HCT116 (cell line): ENCODE measurements around the gene BRD2. TPM values are rescaled to one million over a fixed set of nuclear protein-coding genes. Genes with fewer than 3 reads are reported as not detected.

Experiments used
- ATAC-seq: fragments of 200-7000 bp; cut with Tn5 transposase; 2 replicates; pipeline ENCODE4 v1.9.1; 2020; ENCODE audit warnings: mild to moderate bottlenecking, moderate library complexity
- BruUV-seq: library from RNA; stranded (reverse); fragments of 400-500 nt; replicated peaks from 2 replicates; lab custom pipeline; 2021; lab: Mats Ljungman, UMichigan
- CTCF ChIA-PET: fragments of 300-600 bp; sonication (Branson Sonifier 250); formaldehyde crosslinking; loops from one replicate; lab custom pipeline; 2021; ENCODE audit warnings: antibody characterized with exemption; lab: Charles Lee
- POLR2A ChIA-PET: fragments of 300-600, 350-600 bp; sonication (Branson Sonifier 250); formaldehyde crosslinking; loops from one replicate; lab custom pipeline; 2021; ENCODE audit warnings: antibody characterized with exemption; lab: Charles Lee
- RAD21 ChIA-PET, 2 experiments: fragments of 300-600 bp; sonication (Branson Sonifier 250); formaldehyde crosslinking; loops; one replicate each; lab custom pipeline; 2023; ENCODE audit warnings: low total read pairs in 2 of 2; ENCODE audit not compliant: uncharacterized antibody in 2 of 2, unreplicated experiment in 2 of 2, low non-redundant PET in 1 of 2; lab: Charles Lee
- DNase-seq: peaks from one replicate; pipeline ENCODE4 v3.0.0-alpha.2; 2010; ENCODE audit warnings: low read depth, low spot score
- H2AFZ ChIP-seq: fragments of 200-600 bp; shearing (Covaris generic), sonication (generic); 2 replicates; pipeline ENCODE4 v1.6.1; 2017; ENCODE audit warnings: low read depth, mixed run types, mixed read lengths, antibody characterized with exemption, low read length; ENCODE audit not compliant: poor library complexity, severe bottlenecking
- H3K27ac ChIP-seq: 2 replicates; pipeline ENCODE4 v1.5.1; 2012; ENCODE audit warnings: low read depth, low read length
- H3K27me3 ChIP-seq: fragments of 200-600 bp; sonication (generic); 2 replicates; pipeline ENCODE4 v1.6.1; 2016; ENCODE audit warnings: mixed run types, low read length, mixed read lengths; ENCODE audit not compliant: insufficient read depth
- H3K36me3 ChIP-seq, 2 experiments: fragments of 200-500 bp in 1 of 2; fragments of 200-600 bp in 1 of 2; sonication (Bioruptor generic) in 1 of 2; sonication (generic) in 1 of 2; 2 replicates each; pipeline versions ENCODE4 v1.5.1 to v1.6.1; 2014 to 2016; ENCODE audit warnings: low read length in 2 of 2, inconsistent platforms in 1 of 2, mixed read lengths in 1 of 2, mixed run types in 1 of 2; ENCODE audit not compliant: insufficient read depth in 2 of 2, control insufficient read depth in 1 of 2
- H3K4me1 ChIP-seq, 2 experiments: fragments of 200-600 bp in 1 of 2; sonication (generic) in 1 of 2; 2 replicates each; pipeline versions ENCODE4 v1.5.1 to v1.6.1; 2012 to 2017; ENCODE audit warnings: low read length in 2 of 2, inconsistent platforms in 1 of 2, mild to moderate bottlenecking in 1 of 2, mixed read lengths in 1 of 2, mixed run types in 1 of 2, moderate library complexity in 1 of 2; ENCODE audit not compliant: insufficient read depth in 2 of 2, control insufficient read depth in 1 of 2
- H3K4me2 ChIP-seq: fragments of 200-600 bp; sonication (generic); 2 replicates; pipeline ENCODE4 v1.6.1; 2017; ENCODE audit warnings: mixed run types, low read length, mixed read lengths
- H3K4me3 ChIP-seq, 2 experiments: fragments of 200-600 bp in 1 of 2; sonication (generic) in 1 of 2; replicated peaks in 1 of 2; 2 replicates each; pipeline ENCODE4 v1.5.1; 2011 to 2016; ENCODE audit warnings: low read length in 2 of 2, control low read depth in 1 of 2, low read depth in 1 of 2, mild to moderate bottlenecking in 1 of 2, mixed read lengths in 1 of 2, mixed run types in 1 of 2
- H3K79me2 ChIP-seq: fragments of 200-600 bp; sonication (generic); 2 replicates; pipeline ENCODE4 v1.6.1; 2017; ENCODE audit warnings: mild to moderate bottlenecking, mixed run types, low read length, moderate library complexity, mixed read lengths; ENCODE audit not compliant: insufficient read depth
- H3K9ac ChIP-seq: fragments of 200-600 bp; sonication (generic); 2 replicates; pipeline ENCODE4 v1.6.1; 2016; ENCODE audit warnings: low read length, mixed read lengths
- H3K9me2 ChIP-seq: fragments of 200-600 bp; sonication (generic), shearing (Covaris generic); 2 replicates; pipeline ENCODE4 v1.6.1; 2017; ENCODE audit warnings: mixed run types, mild to moderate bottlenecking, moderate library complexity; ENCODE audit not compliant: insufficient read depth
- H3K9me3 ChIP-seq, 2 experiments: fragments of 200-500 bp in 1 of 2; fragments of 200-600 bp in 1 of 2; sonication (Bioruptor generic) in 1 of 2; sonication (generic) in 1 of 2; 2 replicates each; pipeline ENCODE4 v1.6.1; 2014 to 2017; ENCODE audit warnings: low read length in 2 of 2, mixed read lengths in 2 of 2, inconsistent platforms in 1 of 2, low read depth in 1 of 2, mild to moderate bottlenecking in 1 of 2, mixed run types in 1 of 2, moderate library complexity in 1 of 2; ENCODE audit not compliant: control insufficient read depth in 1 of 2, insufficient read depth in 1 of 2
- H4K20me1 ChIP-seq: fragments of 200-600 bp; sonication (generic), shearing (Covaris generic); 2 replicates; pipeline ENCODE4 v1.6.1; 2017; ENCODE audit warnings: mixed run types, mild to moderate bottlenecking, moderate library complexity; ENCODE audit not compliant: insufficient read depth
- CBX3 ChIP-seq: IDR thresholded peaks from 2 replicates; pipeline ENCODE4 v1.6.1; 2012; ENCODE audit warnings: low read depth
- CEBPB ChIP-seq: IDR thresholded peaks from 2 replicates; pipeline ENCODE4 v1.6.1; 2012; ENCODE audit warnings: low read depth
- ELF1 ChIP-seq: IDR thresholded peaks from 2 replicates; pipeline ENCODE4 v1.6.1; 2012; ENCODE audit warnings: low read depth, borderline replicate concordance
- JUND ChIP-seq: IDR thresholded peaks from 2 replicates; pipeline ENCODE4 v1.6.1; 2012
- POLR2A ChIP-seq: IDR thresholded peaks from 2 replicates; pipeline ENCODE4 v1.7.0; 2011; ENCODE audit warnings: borderline replicate concordance; ENCODE audit not compliant: insufficient read depth, insufficient read length; ENCODE audit errors: extremely low read depth
- POLR2AphosphoS5 ChIP-seq: IDR thresholded peaks from 2 replicates; pipeline ENCODE4 v1.6.1; 2011; ENCODE audit warnings: mild to moderate bottlenecking, low read depth, low read length, moderate library complexity
- RAD21 ChIP-seq: IDR thresholded peaks from 2 replicates; pipeline ENCODE4 v1.6.1; 2012; ENCODE audit warnings: low read depth, mild to moderate bottlenecking
- SIN3A ChIP-seq: IDR thresholded peaks from 2 replicates; pipeline ENCODE4 v1.6.1; 2012; ENCODE audit warnings: low read depth
- TCF7L2 ChIP-seq: IDR thresholded peaks from 2 replicates; pipeline ENCODE4 v1.7.0; 2011; ENCODE audit warnings: borderline replicate concordance, inconsistent platforms; ENCODE audit not compliant: insufficient read depth, insufficient read length; ENCODE audit errors: extremely low read depth
- intact Hi-C: fragments of 100-400 bp; cut with micrococcal nuclease; formaldehyde crosslinking; loops from 2 replicates; pipeline ENCODE4 v1.10.0; 2022
- total RNA-seq: library from RNA; stranded (reverse); gene quantifications from one replicate; pipeline ENCODE4 v1.2.1, GENCODE V29; 2021; ENCODE audit not compliant: unreplicated experiment
- TF ChIP-seq, protein P1 (sequence below), 3 experiments: fragments of 200-600 bp in 1 of 3; sonication (generic) in 1 of 3; IDR thresholded peaks in 2 of 3; conservative IDR thresholded peaks in 1 of 3; 2 replicates each; pipeline ENCODE4 v1.5.1; 2012 to 2017; ENCODE audit warnings: low read depth in 2 of 3, low read length in 2 of 3, antibody characterized with exemption in 1 of 3, borderline replicate concordance in 1 of 3, control low read depth in 1 of 3, mild to moderate bottlenecking in 1 of 3, mixed read lengths in 1 of 3, mixed run types in 1 of 3, moderate library complexity in 1 of 3; ENCODE audit not compliant: insufficient read depth in 1 of 3
- TF ChIP-seq, protein P2 (sequence below): IDR thresholded peaks from 2 replicates; pipeline ENCODE4 v1.6.1; 2011; ENCODE audit warnings: mild to moderate bottlenecking, low read length, moderate library complexity; ENCODE audit not compliant: insufficient replicate concordance; ENCODE audit errors: extremely low read depth

Gene BRD2
- total RNA-seq, 1 experiment from 2014 or later: 260 TPM

DNA sequence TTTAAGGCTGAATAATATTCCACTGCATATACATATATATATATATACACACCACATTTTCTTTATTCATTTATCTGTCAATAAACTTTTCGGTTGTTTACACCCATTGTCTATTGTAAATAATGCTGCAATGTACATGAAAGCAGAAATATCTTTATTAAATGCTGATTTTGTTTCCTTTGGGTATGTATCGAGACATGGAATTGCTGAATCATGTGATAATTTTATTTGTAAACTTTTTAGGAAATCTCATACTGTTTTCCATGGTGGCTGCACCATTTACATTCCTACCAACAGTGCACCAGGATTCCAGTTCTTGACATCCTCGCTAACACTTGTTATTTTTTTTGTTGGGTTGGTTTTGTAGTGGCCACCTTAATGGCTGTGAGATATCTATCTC, 55.1 kb downstream of the BRD2 start:
- no peak for DNase-seq
- RAD21 ChIA-PET: no interaction called here
- Histone ChIP-seq H3K79me2 (no peaks in the 10 kb centered on the region), H3K4me1 (no peaks in the 10 kb centered on the region), H3K9me2 (no peaks in the 10 kb centered on the region), H3K27me3 (no peaks in the 10 kb centered on the region), H2AFZ (no peak overlapping the region), H3K27ac (no peak overlapping the region), H3K9ac (no peak overlapping the region), H3K4me2 (no peak overlapping the region), H3K4me3 (no peak overlapping the region), H3K9me3 (no peaks in the 10 kb centered on the region), H4K20me1 (no peaks in the 10 kb centered on the region), H3K36me3 (no peaks in the 10 kb centered on the region)
- BruUV-seq: no TSS peak
- no peak for ATAC-seq
- TF ChIP-seq TCF7L2 (no peak), CBX3 (no peak), JUND (no peak), ELF1 (no peak)
- TF ChIP-seq, protein P1, sequence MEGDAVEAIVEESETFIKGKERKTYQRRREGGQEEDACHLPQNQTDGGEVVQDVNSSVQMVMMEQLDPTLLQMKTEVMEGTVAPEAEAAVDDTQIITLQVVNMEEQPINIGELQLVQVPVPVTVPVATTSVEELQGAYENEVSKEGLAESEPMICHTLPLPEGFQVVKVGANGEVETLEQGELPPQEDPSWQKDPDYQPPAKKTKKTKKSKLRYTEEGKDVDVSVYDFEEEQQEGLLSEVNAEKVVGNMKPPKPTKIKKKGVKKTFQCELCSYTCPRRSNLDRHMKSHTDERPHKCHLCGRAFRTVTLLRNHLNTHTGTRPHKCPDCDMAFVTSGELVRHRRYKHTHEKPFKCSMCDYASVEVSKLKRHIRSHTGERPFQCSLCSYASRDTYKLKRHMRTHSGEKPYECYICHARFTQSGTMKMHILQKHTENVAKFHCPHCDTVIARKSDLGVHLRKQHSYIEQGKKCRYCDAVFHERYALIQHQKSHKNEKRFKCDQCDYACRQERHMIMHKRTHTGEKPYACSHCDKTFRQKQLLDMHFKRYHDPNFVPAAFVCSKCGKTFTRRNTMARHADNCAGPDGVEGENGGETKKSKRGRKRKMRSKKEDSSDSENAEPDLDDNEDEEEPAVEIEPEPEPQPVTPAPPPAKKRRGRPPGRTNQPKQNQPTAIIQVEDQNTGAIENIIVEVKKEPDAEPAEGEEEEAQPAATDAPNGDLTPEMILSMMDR (IDR thresholded peaks at IDR 0.05 in 2 of 3, conservative IDR thresholded peaks at IDR 0.05 in 1 of 3; ENCODE audit: borderline replicate concordance in 1 of 3, insufficient read depth in 1 of 3, low read depth in 2 of 3, low read length in 2 of 3): no peak
- intact Hi-C loops: no loop called here
- CTCF ChIA-PET: interaction anchor here (1.1 kb wide), 1 partner anchor 101 kb away, joined by 3 read pairs; no protein-coding TSS in a partner anchor
- POLR2A ChIA-PET: no interaction called here

DNA sequence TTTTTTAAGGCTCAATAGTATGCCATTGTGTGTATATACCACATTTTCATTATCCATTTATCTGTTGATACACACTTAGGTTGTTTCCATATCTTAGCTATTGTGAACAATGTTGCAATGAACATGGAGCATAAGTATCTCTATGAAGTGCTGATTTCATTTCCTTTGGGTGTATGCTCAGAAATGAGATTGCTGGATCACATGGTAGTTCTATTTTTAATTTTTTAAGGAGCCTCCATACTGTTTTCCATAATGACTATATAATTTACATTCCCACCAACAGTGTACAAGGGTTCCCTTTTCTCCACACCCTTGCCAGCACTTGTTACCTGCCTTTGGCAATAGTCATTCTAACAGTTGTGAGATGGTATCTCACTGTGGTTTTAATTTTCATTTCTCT, 56.1 kb downstream of the BRD2 start:
- Histone ChIP-seq H3K9ac (no peak overlapping the region), H3K4me3 (no peak overlapping the region), H2AFZ (no peak overlapping the region), H3K36me3 (no peaks in the 10 kb centered on the region), H3K4me2 (no peak overlapping the region), H3K79me2 (no peaks in the 10 kb centered on the region), H4K20me1 (no peaks in the 10 kb centered on the region), H3K9me2 (no peaks in the 10 kb centered on the region), H3K27me3 (peaks cover 5% of the 10 kb centered on the region; the same call in 1 of the 2 replicates), H3K4me1 (no peaks in the 10 kb centered on the region), H3K27ac (no peak overlapping the region), H3K9me3 (no peaks in the 10 kb centered on the region)
- CTCF ChIA-PET: no interaction called here
- POLR2A ChIA-PET: no interaction called here
- DNase-seq: no peak
- BruUV-seq: no TSS peak
- no peak for ATAC-seq
- intact Hi-C loops: no loop called here
- TF ChIP-seq POLR2AphosphoS5 (no peak), CEBPB (no peak), TCF7L2 (no peak), JUND (no peak), POLR2A (no peak), RAD21 (no peak), SIN3A (no peak)
- TF ChIP-seq, protein P1 (IDR thresholded peaks at IDR 0.05 in 2 of 3, conservative IDR thresholded peaks at IDR 0.05 in 1 of 3; ENCODE audit: borderline replicate concordance in 1 of 3, insufficient read depth in 1 of 3, low read depth in 2 of 3, low read length in 2 of 3): no peak
- TF ChIP-seq, protein P2, sequence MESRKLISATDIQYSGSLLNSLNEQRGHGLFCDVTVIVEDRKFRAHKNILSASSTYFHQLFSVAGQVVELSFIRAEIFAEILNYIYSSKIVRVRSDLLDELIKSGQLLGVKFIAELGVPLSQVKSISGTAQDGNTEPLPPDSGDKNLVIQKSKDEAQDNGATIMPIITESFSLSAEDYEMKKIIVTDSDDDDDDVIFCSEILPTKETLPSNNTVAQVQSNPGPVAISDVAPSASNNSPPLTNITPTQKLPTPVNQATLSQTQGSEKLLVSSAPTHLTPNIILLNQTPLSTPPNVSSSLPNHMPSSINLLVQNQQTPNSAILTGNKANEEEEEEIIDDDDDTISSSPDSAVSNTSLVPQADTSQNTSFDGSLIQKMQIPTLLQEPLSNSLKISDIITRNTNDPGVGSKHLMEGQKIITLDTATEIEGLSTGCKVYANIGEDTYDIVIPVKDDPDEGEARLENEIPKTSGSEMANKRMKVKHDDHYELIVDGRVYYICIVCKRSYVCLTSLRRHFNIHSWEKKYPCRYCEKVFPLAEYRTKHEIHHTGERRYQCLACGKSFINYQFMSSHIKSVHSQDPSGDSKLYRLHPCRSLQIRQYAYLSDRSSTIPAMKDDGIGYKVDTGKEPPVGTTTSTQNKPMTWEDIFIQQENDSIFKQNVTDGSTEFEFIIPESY: no peak
- RAD21 ChIA-PET: no interaction called here
